ENCODE measurements around the gene RP2.

RP2 gene

GRCh38 chrX:46844913-46845312 lies 8.1 kb downstream of the RP2 start:
- DNase-seq = no peak

GRCh38 chrX:46849933-46850332 lies 13.1 kb downstream of the RP2 start:
- no peak for DNase-seq

DNA sequence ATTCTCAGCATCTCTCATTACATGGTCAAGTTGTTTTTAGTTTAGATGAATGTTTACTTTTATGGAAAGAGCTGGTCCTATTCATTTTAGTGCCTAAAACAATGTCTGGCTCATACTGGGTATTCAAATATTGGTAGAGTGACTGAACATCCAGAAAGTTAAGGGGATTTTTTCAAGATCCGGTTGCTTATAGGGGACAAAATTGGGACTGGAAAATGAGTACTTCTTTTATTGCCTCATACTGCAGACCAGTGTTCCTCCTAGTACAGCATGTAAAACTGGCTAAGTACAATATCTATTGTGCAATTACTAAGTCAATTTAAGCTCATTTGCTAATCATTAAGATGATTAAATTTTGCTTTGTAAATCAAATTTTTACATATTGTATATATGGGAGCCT lies 13.9 kb downstream of the RP2 start:
- DNase-seq = no peak

- DNase-seq = no peak
Observed at GRCh38 chrX:46856483-46856882, 19.6 kb downstream of the RP2 start.

GRCh38 chrX:46860557-46860956 lies 23.7 kb downstream of the RP2 start:
- no peak for DNase-seq

GRCh38 chrX:46863072-46863471 lies 26.2 kb downstream of the RP2 start:
- DNase-seq = no peak

DNA sequence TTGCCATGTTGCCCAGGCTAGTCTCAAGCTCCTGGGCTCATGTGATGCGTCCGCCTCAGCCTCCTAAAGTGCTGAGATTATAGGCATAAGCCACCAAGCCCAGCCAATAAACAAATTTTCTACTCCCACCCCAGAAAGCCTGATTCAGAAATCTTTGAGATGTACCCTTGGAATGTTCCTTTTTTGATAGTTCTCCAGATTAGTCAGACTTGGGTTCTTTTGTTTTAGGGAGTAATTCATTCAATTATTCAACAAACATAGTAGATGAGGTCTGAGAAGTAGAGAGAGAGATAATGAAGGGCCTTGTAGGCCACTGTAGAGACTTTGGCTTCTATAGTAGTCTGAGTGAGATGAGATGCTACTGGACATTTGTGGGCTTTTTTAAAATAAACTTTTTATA lies 27.8 kb downstream of the RP2 start:
- DNase-seq = no peak

DNA sequence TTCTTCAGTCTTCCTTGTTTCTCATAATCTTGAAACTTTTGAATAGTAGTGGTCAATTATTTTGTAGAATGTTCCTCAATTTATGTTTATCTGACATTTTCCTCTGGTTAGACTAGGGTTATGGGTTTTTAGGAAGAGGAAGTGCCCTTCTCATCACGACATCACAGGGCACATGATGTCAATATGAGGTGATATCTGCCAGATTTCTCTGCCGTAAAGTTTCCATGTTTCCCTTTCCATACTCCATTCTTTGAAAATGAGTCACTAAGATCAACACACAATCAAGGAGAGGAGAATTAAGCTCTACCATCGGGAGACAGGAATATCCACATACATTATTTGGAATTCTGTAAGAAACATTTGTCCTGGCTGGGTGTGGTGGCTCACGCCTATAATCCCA lies 28.4 kb downstream of the RP2 start:
- DNase-seq = no peak

DNA sequence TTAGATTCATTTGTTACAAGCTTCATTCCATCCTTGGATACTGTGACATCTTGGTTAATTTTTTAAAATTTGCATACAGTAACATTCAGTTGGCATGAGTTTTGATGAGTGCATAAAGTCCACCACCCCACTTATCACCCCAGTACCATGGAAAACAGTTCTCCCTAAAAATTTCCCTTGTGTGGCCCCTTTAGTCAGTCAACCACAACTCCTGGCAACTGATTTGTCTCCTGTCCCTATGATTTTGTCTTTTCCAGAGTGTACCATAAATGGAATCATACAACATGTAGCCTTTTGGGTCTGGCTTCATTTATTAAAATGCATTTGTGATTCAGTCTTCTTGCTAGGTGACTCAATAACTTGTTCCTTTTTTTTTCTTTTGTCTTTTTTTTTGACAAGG lies 29.9 kb downstream of the RP2 start:
- no peak for DNase-seq

DNA sequence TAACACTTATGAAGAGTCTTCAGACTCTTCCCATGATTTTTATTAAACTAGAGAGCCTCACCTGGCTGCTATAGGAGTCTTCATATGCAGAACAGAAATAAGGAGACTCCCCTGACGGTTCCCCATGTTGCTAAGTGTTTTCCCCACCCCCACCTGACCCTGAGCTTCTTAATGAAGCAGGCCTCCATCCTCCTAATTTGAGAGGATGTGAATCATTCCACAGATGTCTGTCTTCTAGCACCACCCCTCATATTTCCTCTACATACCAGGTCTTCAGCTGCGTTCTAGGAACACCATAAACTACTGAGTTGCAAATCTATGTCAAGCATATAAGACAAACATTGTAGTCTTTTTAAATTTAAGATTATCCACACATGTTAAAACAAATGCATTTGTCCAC lies 36.9 kb downstream of the RP2 start:
- DNase-seq = no peak

- DNase-seq = no peak
Observed at GRCh38 chrX:46876901-46877300, 40.1 kb downstream of the RP2 start.

- DNase-seq = no peak
Observed at GRCh38 chrX:46882266-46882665, 45.4 kb downstream of the RP2 start.

DNA sequence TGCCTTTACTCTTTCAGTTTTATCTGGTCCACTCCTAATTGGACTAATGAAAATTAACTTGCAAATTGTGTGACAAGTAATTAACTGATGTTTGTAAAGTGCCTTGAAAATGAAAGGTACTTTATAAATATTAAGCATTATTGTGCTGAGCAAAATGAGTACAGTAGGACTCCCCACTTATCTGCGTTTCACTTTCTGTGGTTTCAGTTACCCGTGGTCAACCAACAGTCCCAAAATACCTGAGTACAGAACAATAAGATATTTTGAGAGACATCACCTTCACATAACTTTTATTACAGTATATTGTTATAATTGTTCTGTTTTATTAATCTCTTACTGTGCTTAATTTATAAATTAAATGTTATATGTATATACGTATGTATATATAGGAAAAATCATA lies 48.0 kb downstream of the RP2 start:
- no peak for DNase-seq

DNA sequence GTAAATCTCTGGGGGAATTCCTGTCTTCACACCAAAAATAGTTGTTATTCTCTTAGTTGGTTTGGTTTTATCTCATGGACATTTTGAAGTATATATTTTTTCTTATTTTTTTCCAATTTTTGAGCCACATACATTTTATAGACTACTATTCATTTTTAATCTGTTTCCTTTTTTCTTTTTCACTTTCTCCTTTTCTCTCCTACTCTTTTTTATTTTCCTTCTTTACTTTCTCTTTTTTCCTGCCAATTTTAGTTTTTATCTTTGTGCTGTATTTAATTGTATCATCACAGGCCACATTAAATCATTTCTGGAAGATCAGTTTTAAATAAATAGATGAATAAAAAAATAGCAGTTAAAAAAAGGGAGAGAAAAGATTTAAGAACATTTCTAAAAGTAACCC lies 61.4 kb downstream of the RP2 start:
- no peak for DNase-seq

GRCh38 chrX:46903458-46904242 lies 66.8 kb downstream of the RP2 start:
- DNase-seq = peak; percentile 82

DNA sequence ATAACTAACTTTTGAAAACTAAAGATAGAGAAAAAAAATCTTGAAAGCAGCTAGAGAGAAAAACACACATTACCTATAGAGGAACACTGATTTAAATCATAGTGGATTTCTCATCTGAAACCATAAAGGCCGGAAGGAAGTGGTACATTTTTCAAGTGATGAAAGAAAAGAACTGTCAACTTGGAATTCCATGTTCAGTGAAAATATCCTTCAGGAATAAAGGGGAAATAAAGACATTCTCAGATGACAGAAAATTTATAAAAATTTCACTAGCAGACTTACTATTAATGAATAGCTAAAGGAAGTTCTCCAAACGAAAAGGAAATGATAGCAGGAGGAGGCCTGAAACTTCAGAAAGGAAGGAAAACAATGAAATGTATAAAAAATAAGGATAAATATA lies 67.8 kb downstream of the RP2 start:
- DNase-seq = no peak

DNA sequence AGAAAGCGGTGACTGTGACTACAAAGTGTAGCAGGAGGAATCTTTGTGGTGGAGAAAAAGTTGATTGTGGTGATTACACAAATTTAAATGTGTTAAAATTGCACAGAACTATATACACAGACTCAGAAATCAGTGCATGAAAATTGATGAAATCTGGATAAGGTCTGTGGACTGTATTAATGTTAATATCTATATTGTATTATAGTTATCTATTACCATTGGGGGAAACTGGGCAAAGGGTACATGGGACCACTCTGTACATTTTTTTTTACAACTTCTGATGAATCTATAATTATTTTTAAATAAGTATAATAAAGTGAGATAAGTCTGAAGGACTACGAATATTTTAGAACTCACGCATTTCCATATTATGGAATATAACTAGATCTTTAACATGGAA lies 73.6 kb downstream of the RP2 start:
- DNase-seq = no peak

- DNase-seq = peak; percentile 77
Observed at GRCh38 chrX:46912098-46912602, 75.3 kb downstream of the RP2 start, which contains the start of gene JADE3. Gene JADE3, plus strand, starts transcription at chrX:46912421. Its CDS starts 72,474 bp downstream, at chrX:46984895.

DNA sequence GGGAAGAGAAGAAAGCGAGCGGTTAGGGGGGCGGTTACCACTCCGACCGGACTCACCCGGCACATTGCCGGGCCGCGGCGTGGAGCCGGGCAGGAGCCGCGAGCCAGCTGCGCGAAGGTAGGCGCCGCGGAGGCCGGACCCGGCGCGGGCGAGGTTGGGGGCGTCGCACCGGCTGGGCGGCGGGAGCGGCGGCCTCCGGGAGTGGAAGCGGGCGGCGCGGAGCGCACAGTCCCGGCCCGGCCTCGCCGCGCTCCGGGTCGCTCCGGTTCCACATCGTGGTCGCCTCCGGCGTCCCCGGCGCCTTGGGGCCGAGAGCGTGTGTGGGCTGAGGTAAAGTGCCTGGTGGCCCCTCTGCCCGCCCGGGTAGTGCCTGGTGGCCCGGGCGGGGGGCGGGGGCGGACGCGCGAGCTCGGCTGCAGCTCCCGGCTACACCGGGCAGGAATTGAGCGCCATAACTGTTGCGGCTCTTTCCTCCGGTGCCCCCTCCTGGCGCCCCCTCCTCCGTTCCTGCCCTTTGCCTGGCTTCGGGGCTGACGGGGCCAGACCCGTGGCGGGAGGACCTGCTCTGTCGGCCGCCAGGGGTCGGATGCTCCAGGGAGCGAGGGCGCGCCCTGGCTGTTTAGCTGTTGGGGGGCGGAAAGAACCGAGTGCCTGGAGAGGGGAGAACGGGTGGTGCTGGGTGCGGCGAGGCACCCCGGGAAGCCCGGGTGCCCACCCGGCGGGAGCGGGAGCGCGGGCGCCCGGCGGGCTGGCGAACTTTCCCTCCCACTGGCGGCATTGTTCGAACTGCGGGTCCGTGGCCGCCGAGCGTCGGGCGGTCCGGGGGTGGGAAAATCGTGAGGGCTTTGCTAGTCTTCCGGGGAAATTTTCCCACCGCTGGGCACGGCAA lies 76.0 kb downstream of the RP2 start:
- no peak for DNase-seq

GRCh38 chrX:46913667-46914066 lies 76.8 kb downstream of the RP2 start:
- no peak for DNase-seq

DNA sequence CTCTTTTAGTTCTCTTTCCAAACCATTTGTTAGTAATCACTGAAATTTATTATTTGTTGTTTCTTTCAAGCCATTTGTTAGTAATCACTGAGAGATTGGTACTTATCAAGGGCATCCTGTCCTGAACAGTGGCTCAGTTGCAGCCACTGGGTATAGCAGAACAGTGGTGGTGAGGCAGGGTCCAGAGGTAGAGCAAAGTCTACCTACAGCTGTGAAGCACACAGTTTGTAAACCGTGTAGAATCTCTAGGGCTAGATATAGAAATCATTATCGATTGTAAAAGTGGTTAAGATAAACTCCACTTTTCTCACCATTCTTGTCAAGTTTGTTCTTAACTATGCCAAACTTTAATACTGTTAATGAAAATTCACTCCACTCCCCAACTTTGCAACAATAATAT lies 79.4 kb downstream of the RP2 start:
- DNase-seq = no peak

- no peak for DNase-seq
Observed at GRCh38 chrX:46917622-46918021, 80.8 kb downstream of the RP2 start.

DNA sequence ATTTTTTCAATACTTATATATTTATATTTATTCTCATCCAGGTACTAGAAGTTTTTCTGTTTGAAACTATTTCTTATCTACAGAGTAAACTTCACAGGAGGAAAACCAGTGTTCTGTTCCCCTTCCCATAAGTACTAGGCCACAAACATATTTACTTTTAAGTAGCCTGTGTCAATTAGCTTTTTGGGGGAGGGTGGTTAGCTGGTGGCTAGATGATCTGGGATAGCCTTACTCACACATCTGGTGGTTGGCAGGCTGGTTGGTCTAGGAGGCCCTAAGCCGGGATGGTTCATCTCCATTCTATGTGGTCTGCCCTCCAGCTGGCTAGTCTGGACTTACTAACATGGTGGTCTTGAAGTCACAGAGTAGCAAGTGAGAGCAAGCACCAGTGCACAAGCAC lies 81.6 kb downstream of the RP2 start:
- no peak for DNase-seq

- no peak for DNase-seq
Observed at GRCh38 chrX:46920235-46920634, 83.4 kb downstream of the RP2 start.

Measured in NCI-H2107 (cell line).